Tibial nerve (tissue), 4 donors: Measurements from ENCODE around the gene POGLUT2.

Experiments
- EP300 ChIP-seq, 2 donors: sonication (generic); formaldehyde crosslinking; IDR thresholded peaks; one replicate each; pipeline ENCODE4 v1.6.1; 2017; ENCODE audit warnings: antibody characterized with exemption in 2 of 2, mild to moderate bottlenecking in 1 of 2
- POLR2A ChIP-seq, 2 donors: fragments of 450-650 bp; IDR thresholded peaks; one replicate each; pipeline ENCODE4 v1.6.1; 2017; ENCODE audit warnings: antibody characterized with exemption in 2 of 2, mild to moderate bottlenecking in 2 of 2, moderate library complexity in 2 of 2
- TF ChIP-seq, protein P1 (sequence below), 5 experiments: fragments of 200-600 bp in 3 of 5; fragments of 450-650 bp in 2 of 5; sonication (generic) in 3 of 5; IDR thresholded peaks; one replicate each; pipeline ENCODE4 v1.5.1; 2016 to 2019; ENCODE audit warnings: antibody characterized with exemption in 5 of 5, mild to moderate bottlenecking in 3 of 5, moderate library complexity in 2 of 5

DNA sequence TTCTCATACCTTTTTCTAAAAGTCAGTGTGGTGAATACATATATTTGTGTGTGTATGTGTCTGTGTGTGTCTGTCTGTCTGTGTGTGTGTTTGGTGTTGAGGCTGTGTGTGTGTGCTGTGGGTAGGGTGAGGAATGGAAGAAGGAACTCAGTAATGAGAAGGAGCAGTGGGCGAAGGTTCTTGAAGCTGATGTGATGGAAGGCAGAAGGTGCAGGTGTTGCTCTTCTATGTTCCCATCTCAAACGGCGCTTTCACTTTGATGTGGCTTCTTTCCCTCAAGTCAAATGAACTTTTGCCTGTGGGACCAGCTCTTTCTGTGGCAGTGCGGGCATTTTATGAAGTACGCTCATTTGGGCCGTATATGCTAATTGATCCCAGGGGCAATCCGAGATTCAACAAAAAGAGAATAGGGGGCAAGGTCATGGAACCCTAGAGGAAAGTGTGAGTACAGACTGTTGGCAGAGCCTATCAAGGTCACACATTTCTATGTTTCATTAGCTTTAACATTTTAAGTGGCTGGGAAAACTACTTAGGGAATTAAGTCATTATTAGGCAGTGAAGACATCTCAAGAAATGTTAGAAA, 15.3 kb upstream of the POGLUT2 start:
- TF ChIP-seq EP300 (IDR thresholded peaks at IDR 0.05): no peak
- TF ChIP-seq, protein P1, sequence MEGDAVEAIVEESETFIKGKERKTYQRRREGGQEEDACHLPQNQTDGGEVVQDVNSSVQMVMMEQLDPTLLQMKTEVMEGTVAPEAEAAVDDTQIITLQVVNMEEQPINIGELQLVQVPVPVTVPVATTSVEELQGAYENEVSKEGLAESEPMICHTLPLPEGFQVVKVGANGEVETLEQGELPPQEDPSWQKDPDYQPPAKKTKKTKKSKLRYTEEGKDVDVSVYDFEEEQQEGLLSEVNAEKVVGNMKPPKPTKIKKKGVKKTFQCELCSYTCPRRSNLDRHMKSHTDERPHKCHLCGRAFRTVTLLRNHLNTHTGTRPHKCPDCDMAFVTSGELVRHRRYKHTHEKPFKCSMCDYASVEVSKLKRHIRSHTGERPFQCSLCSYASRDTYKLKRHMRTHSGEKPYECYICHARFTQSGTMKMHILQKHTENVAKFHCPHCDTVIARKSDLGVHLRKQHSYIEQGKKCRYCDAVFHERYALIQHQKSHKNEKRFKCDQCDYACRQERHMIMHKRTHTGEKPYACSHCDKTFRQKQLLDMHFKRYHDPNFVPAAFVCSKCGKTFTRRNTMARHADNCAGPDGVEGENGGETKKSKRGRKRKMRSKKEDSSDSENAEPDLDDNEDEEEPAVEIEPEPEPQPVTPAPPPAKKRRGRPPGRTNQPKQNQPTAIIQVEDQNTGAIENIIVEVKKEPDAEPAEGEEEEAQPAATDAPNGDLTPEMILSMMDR (IDR thresholded peaks at IDR 0.05): no peak
- TF ChIP-seq POLR2A (IDR thresholded peaks at IDR 0.05): no peak
